Activated CD4-positive, alpha-beta T cell treated with anti-CD3 and anti-CD28 coated beads for 24 hours (primary cell): ENCODE data around the gene F11.
"Not testable (repeated sequence)": the region's sequence is repeated elsewhere in the genome, so short reads cannot be mapped to it uniquely, and the experiment has no call there.

Source experiments
- DNase-seq, 2 donors: peaks; one replicate each; pipeline ENCODE4 v3.0.0-alpha.2; 2020; ENCODE audit warnings: low read depth in 2 of 2

The F11 gene

GRCh38 chr4:186265683-186266652, at the start of gene F11:
TSS of gene F11 (plus strand) at chr4:186266189. CDS start at chr4:186267137, 948 bp downstream.
- no peak for DNase-seq

- no peak for DNase-seq
Observed at GRCh38 chr4:186216465-186217024, 49.4 kb upstream of the F11 start.

GRCh38 chr4:186217733-186218293, 48.2 kb upstream of the F11 start:
- no peak for DNase-seq

- DNase-seq = no peak
Observed at GRCh38 chr4:186221624-186222023, 44.4 kb upstream of the F11 start.

GRCh38 chr4:186225848-186226247, 40.1 kb upstream of the F11 start:
- DNase-seq = no peak

- no peak for DNase-seq
Observed at GRCh38 chr4:186226521-186227189, 39.3 kb upstream of the F11 start.

- no peak for DNase-seq
Observed at GRCh38 chr4:186227221-186227620, 38.8 kb upstream of the F11 start, which contains the start of gene KLKB1. TSS of gene KLKB1 (plus strand) at chr4:186227507. CDS start at chr4:186228196, 689 bp downstream.

GRCh38 chr4:186227744-186228513, 38.1 kb upstream of the F11 start:
- no peak for DNase-seq

- no peak for DNase-seq
Observed at GRCh38 chr4:186228514-186228894, 37.5 kb upstream of the F11 start.

- DNase-seq = no peak
Observed at GRCh38 chr4:186234367-186234766, 31.6 kb upstream of the F11 start.

GRCh38 chr4:186236126-186236525, 29.9 kb upstream of the F11 start:
- no peak for DNase-seq

GRCh38 chr4:186240452-186240847, 25.5 kb upstream of the F11 start:
- no peak for DNase-seq

GRCh38 chr4:186240848-186241491, 25.0 kb upstream of the F11 start:
- DNase-seq = no peak

- no peak for DNase-seq
Observed at GRCh38 chr4:186241616-186242015, 24.4 kb upstream of the F11 start.

GRCh38 chr4:186242031-186242430, 24.0 kb upstream of the F11 start:
- DNase-seq = not testable (repeated sequence)

GRCh38 chr4:186243331-186243730, 22.7 kb upstream of the F11 start:
- DNase-seq = no peak

GRCh38 chr4:186244835-186245234, 21.2 kb upstream of the F11 start:
- no peak for DNase-seq

GRCh38 chr4:186247062-186247752, 18.8 kb upstream of the F11 start:
- not testable (repeated sequence) for DNase-seq

- no peak for DNase-seq
Observed at GRCh38 chr4:186248643-186249042, 17.3 kb upstream of the F11 start.
